Gastroesophageal sphincter (tissue), 3 donors: ENCODE results near the gene SLC25A39.

Source experiments
- CTCF ChIP-seq, 4 experiments: fragments of 200-600 bp in 2 of 4; fragments of 450-650 bp in 2 of 4; sonication (generic) in 1 of 4; IDR thresholded peaks; one replicate each; pipeline ENCODE4 v1.5.1; 2017 to 2019; ENCODE audit warnings: antibody characterized with exemption in 4 of 4, mild to moderate bottlenecking in 2 of 4, moderate library complexity in 2 of 4
- POLR2A ChIP-seq, 2 donors: fragments of 450-650 bp; IDR thresholded peaks; one replicate each; pipeline ENCODE4 v1.6.1; 2017; ENCODE audit warnings: antibody characterized with exemption in 2 of 2, mild to moderate bottlenecking in 2 of 2, moderate library complexity in 1 of 2

- TF ChIP-seq CTCF (IDR thresholded peaks at IDR 0.05) (no peak), POLR2A (IDR thresholded peaks at IDR 0.05) (no peak)
Measured at GRCh38 chr17:44310609-44311376, 13.8 kb downstream of the SLC25A39 start.
